ENCODE data around the gene PRSS27.

- TF ChIP-seq CTCF (conservative IDR thresholded peaks at IDR 0.05; ENCODE audit: low read length): no peak
- no peak for TF ChIP-seq EZH2phosphoT487 (IDR thresholded peaks at IDR 0.05; ENCODE audit: borderline replicate concordance)
Observed at GRCh38 chr16:2745961-2746360, 25.9 kb upstream of the PRSS27 start.

Measured in Loucy (cell line).